ENCODE measurements around the gene NELL1. TPM values are rescaled to one million over a fixed set of nuclear protein-coding genes. Genes with fewer than 3 reads are reported as not detected.

Gene NELL1
- polyA plus RNA-seq, 1 experiment, result not detected

GRCh38 chr11:21229224-21229623, 559.8 kb downstream of the NELL1 start:
- TF ChIP-seq CTCF (IDR thresholded peaks at IDR 0.05; ENCODE audit: low read depth, low read length), result no peak
- peaks cover 12% of the 10 kb centered on the region for H3K9me3 ChIP-seq (ENCODE audit: control insufficient read depth, insufficient read depth, low read length)
- H3K4me3 ChIP-seq (ENCODE audit: low read depth, low read length), result no peak overlapping the region
- POLR2A ChIA-PET, result no interaction called here
- no peak overlapping the region for H3K27ac ChIP-seq (ENCODE audit: low read depth, low read length)
- no peaks in the 10 kb centered on the region for H3K27me3 ChIP-seq (ENCODE audit: control insufficient read depth, insufficient read depth, low read length)
- no peak for DNase-seq (ENCODE audit: low read depth, low spot score)
- CTCF ChIA-PET, result no interaction called here

GRCh38 chr11:21250196-21250595, 580.8 kb downstream of the NELL1 start:
- Histone ChIP-seq H3K4me3 (ENCODE audit: low read depth, low read length) (no peak overlapping the region), H3K27ac (ENCODE audit: low read depth, low read length) (no peak overlapping the region), H3K27me3 (ENCODE audit: control insufficient read depth, insufficient read depth, low read length) (no peaks in the 10 kb centered on the region), H3K9me3 (ENCODE audit: control insufficient read depth, insufficient read depth, low read length) (0 out of 2 replicates have a peak, but pooled peaks cover 3% of the 10 kb centered on the region)
- no peak for DNase-seq (ENCODE audit: low read depth, low spot score)
- no peak for TF ChIP-seq CTCF (IDR thresholded peaks at IDR 0.05; ENCODE audit: low read depth, low read length)
- ChIA-PET CTCF (no interaction called here), POLR2A (no interaction called here)

- no peak for DNase-seq (ENCODE audit: low read depth, low spot score)
- TF ChIP-seq CTCF (IDR thresholded peaks at IDR 0.05; ENCODE audit: low read depth, low read length), result no peak
- no peaks in the 10 kb centered on the region for H3K27me3 ChIP-seq (ENCODE audit: control insufficient read depth, insufficient read depth, low read length)
- no peak overlapping the region for H3K27ac ChIP-seq (ENCODE audit: low read depth, low read length)
- ChIA-PET CTCF (no interaction called here), POLR2A (no interaction called here)
- H3K4me3 ChIP-seq (ENCODE audit: low read depth, low read length), result no peak overlapping the region
- H3K9me3 ChIP-seq (ENCODE audit: control insufficient read depth, insufficient read depth, low read length), result peaks cover 6% of the 10 kb centered on the region; the same call in 1 of the 2 replicates
Observed at GRCh38 chr11:21254055-21254454, 584.7 kb downstream of the NELL1 start.

- TF ChIP-seq CTCF (IDR thresholded peaks at IDR 0.05; ENCODE audit: low read depth, low read length), result no peak
- Histone ChIP-seq H3K9me3 (ENCODE audit: control insufficient read depth, insufficient read depth, low read length) (peaks cover 6% of the 10 kb centered on the region; the same call in 1 of the 2 replicates), H3K27me3 (ENCODE audit: control insufficient read depth, insufficient read depth, low read length) (no peaks in the 10 kb centered on the region), H3K4me3 (ENCODE audit: low read depth, low read length) (no peak overlapping the region), H3K27ac (ENCODE audit: low read depth, low read length) (no peak overlapping the region)
- DNase-seq (ENCODE audit: low read depth, low spot score), result no peak
- CTCF ChIA-PET, result no interaction called here
- POLR2A ChIA-PET, result no interaction called here
Observed at GRCh38 chr11:21254790-21255189, 585.4 kb downstream of the NELL1 start.

GRCh38 chr11:21257461-21257860, 588.1 kb downstream of the NELL1 start:
- Histone ChIP-seq H3K4me3 (ENCODE audit: low read depth, low read length) (no peak overlapping the region), H3K27me3 (ENCODE audit: control insufficient read depth, insufficient read depth, low read length) (no peaks in the 10 kb centered on the region), H3K9me3 (ENCODE audit: control insufficient read depth, insufficient read depth, low read length) (peaks cover 6% of the 10 kb centered on the region; the same call in 1 of the 2 replicates), H3K27ac (ENCODE audit: low read depth, low read length) (no peak overlapping the region)
- no peak for DNase-seq (ENCODE audit: low read depth, low spot score)
- no peak for TF ChIP-seq CTCF (IDR thresholded peaks at IDR 0.05; ENCODE audit: low read depth, low read length)
- ChIA-PET CTCF (no interaction called here), POLR2A (no interaction called here)
